GM10248 (cell line): ENCODE measurements around the gene ZNF516.

Source experiments
- CTCF ChIA-PET: fragments of 300-600 bp; sonication (Branson Sonifier 250); formaldehyde crosslinking; extraction: SDS; loops from one replicate; lab custom pipeline; 2021; ENCODE audit warnings: antibody characterized with exemption; lab: Yijun Ruan, JAX
- POLR2A ChIA-PET: fragments of 350-650 bp; sonication (Branson Sonifier 250); formaldehyde crosslinking; extraction: SDS; loops from one replicate; lab custom pipeline; 2020; ENCODE audit warnings: antibody characterized with exemption; lab: Yijun Ruan, JAX
- DNase-seq: peaks from one replicate; pipeline ENCODE4 v3.0.0; 2012; ENCODE audit errors: extremely low spot score
- CTCF ChIP-seq: IDR thresholded peaks from 2 replicates; pipeline ENCODE4 v1.5.1; 2012; ENCODE audit warnings: mild to moderate bottlenecking, low read depth; ENCODE audit errors: extremely low read depth, missing control alignments, control extremely low read depth

The ZNF516 gene

GRCh38 chr18:76353046-76353445 lies 142.0 kb downstream of the ZNF516 start:
- ChIA-PET CTCF (no interaction called here), POLR2A (no interaction called here)
- no peak for DNase-seq
- no peak for TF ChIP-seq CTCF

GRCh38 chr18:76351961-76352581 lies 143.0 kb downstream of the ZNF516 start:
- CTCF ChIA-PET = no interaction called here
- no peak for TF ChIP-seq CTCF
- no peak for DNase-seq
- POLR2A ChIA-PET = no interaction called here

- POLR2A ChIA-PET = no interaction called here
Measured at GRCh38 chr18:76350134-76351025, 144.7 kb downstream of the ZNF516 start.

GRCh38 chr18:76349067-76349715 lies 145.9 kb downstream of the ZNF516 start:
- ChIA-PET CTCF (interaction anchor here (1.3 to 1.6 kb wide), 3 partner anchors 7 to 14 kb away, joined by 3 to 5 read pairs (median 4); no protein-coding TSS in a partner anchor), POLR2A (no interaction called here)
- peak; percentile 79 for DNase-seq
- peak; percentile 89 for TF ChIP-seq CTCF

More at GRCh38 chr18:76350134-76351025, 144.7 kb downstream of the ZNF516 start:
- CTCF ChIA-PET = interaction anchor here (1.3 kb wide), 1 partner anchor 13 kb away, joined by 5 read pairs; no protein-coding TSS in a partner anchor
- TF ChIP-seq CTCF = no peak
- no peak for DNase-seq

GRCh38 chr18:76348267-76349066 lies 146.6 kb downstream of the ZNF516 start:
- no peak for TF ChIP-seq CTCF
- ChIA-PET CTCF (interaction anchor here (1.4 to 1.6 kb wide), 2 partner anchors 8 to 9 kb away, joined by 3 to 4 read pairs; no protein-coding TSS in a partner anchor), POLR2A (no interaction called here)
- no peak for DNase-seq
